Kidney epithelial cell (primary cell): ENCODE measurements around the gene SH3GL3. TPM values are rescaled to one million over a fixed set of nuclear protein-coding genes. Genes with fewer than 3 reads are reported as not detected.

Experiments used
- DNase-seq: peaks from one replicate; pipeline ENCODE4 v3.0.0-alpha.2; 2010; ENCODE audit warnings: low read depth
- H3K27me3 ChIP-seq: 2 replicates; pipeline ENCODE4 v1.6.0; 2011; ENCODE audit warnings: low read length; ENCODE audit not compliant: control insufficient read depth, insufficient read depth
- H3K36me3 ChIP-seq: 2 replicates; pipeline ENCODE4 v1.5.1; 2011; ENCODE audit warnings: low read length; ENCODE audit not compliant: control insufficient read depth, insufficient read depth
- H3K4me3 ChIP-seq: 2 replicates; pipeline ENCODE4 v1.5.1; 2011; ENCODE audit warnings: low read depth, mild to moderate bottlenecking, control low read depth, low read length
- total RNA-seq: library from RNA; depleted of rRNA; stranded (reverse); fragments of >200 nt; gene quantifications from 2 replicates; pipeline ENCODE4 v1.2.3, GENCODE V29; 2015
- TF ChIP-seq, protein P1 (sequence below): IDR thresholded peaks from 2 replicates; pipeline ENCODE4 v1.5.1; 2011; ENCODE audit warnings: mild to moderate bottlenecking, moderate library complexity, low read length, control low read depth, inconsistent platforms; ENCODE audit not compliant: insufficient read depth, poor library complexity, severe bottlenecking

Gene SH3GL3
- total RNA-seq, 1 donor from 2014 or later = 1.0 TPM

DNA sequence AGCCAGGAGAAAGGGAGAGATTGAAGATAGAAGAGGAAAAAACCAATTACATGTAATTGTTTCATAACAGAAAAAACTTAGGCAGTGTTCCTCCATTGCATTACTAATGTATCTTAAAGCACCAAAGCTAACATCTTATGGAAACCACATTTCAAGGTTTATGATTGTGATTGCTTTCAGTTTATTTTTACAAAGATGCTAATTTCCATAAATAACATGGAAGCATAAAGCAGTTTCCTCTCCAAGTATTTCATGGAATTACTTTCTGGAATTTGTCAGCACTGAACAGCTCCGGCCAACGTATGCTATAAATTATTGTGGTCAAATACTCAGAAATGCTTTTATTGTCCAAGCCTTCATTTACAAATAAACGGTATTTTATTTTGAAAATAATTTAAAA lies 218.3 kb downstream of the SH3GL3 start:
- DNase-seq = no peak
- no peak overlapping the region for H3K4me3 ChIP-seq
- H3K36me3 ChIP-seq = no peaks in the 10 kb centered on the region
- TF ChIP-seq, protein P1, sequence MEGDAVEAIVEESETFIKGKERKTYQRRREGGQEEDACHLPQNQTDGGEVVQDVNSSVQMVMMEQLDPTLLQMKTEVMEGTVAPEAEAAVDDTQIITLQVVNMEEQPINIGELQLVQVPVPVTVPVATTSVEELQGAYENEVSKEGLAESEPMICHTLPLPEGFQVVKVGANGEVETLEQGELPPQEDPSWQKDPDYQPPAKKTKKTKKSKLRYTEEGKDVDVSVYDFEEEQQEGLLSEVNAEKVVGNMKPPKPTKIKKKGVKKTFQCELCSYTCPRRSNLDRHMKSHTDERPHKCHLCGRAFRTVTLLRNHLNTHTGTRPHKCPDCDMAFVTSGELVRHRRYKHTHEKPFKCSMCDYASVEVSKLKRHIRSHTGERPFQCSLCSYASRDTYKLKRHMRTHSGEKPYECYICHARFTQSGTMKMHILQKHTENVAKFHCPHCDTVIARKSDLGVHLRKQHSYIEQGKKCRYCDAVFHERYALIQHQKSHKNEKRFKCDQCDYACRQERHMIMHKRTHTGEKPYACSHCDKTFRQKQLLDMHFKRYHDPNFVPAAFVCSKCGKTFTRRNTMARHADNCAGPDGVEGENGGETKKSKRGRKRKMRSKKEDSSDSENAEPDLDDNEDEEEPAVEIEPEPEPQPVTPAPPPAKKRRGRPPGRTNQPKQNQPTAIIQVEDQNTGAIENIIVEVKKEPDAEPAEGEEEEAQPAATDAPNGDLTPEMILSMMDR = no peak
- no peaks in the 10 kb centered on the region for H3K27me3 ChIP-seq

Other genes with a start within 250 kb of the SH3GL3 start
- gene HDGFL3, start 239.5 kb upstream of the SH3GL3 start, total RNA-seq = 54.4 and 77.3 TPM in 2 replicates
- 21.3 and 25.4 TPM in 2 replicates for gene BNC1, start 162.7 kb upstream of the SH3GL3 start, total RNA-seq
- gene ADAMTSL3, start 206.8 kb downstream of the SH3GL3 start, total RNA-seq = 0.67 and 0.96 TPM in 2 replicates